Central memory CD8-positive, alpha-beta T cell (primary cell): Measurements from ENCODE around the gene PROK2.

Source experiments
- ATAC-seq: fragments of 150-1000 bp; cut with Tn5 transposase; replicated peaks from 2 replicates; pipeline ENCODE4 v1.10.0; 2022; ENCODE audit warnings: mild to moderate bottlenecking, moderate FRiP score, moderate number of reproducible peaks; ENCODE audit not compliant: poor library complexity, severe bottlenecking; ENCODE audit errors: extremely low read depth
- DNase-seq, 2 donors: peaks; one replicate each; pipeline ENCODE4 v3.0.0; 2021; ENCODE audit warnings: low spot score in 2 of 2
- H3K27ac Mint-ChIP-seq: one replicate; pipeline ENCODE4 v1.8.0; 2022; ENCODE audit warnings: low read depth, mild to moderate bottlenecking, moderate library complexity, mixed read lengths
- H3K27me3 Mint-ChIP-seq: one replicate; pipeline ENCODE4 v1.8.0; 2022; ENCODE audit warnings: mixed read lengths
- H3K36me3 Mint-ChIP-seq: one replicate; pipeline ENCODE4 v1.8.0; 2022; ENCODE audit warnings: mild to moderate bottlenecking, moderate library complexity, mixed read lengths; ENCODE audit not compliant: insufficient read depth
- H3K4me1 Mint-ChIP-seq: one replicate; pipeline ENCODE4 v1.8.0; 2022; ENCODE audit warnings: mixed read lengths
- H3K4me3 Mint-ChIP-seq: one replicate; pipeline ENCODE4 v1.8.0; 2022; ENCODE audit warnings: mild to moderate bottlenecking, moderate library complexity, mixed read lengths
- H3K9me3 Mint-ChIP-seq: one replicate; pipeline ENCODE4 v1.8.0; 2022; ENCODE audit warnings: mixed read lengths

PROK2 gene, protein sequence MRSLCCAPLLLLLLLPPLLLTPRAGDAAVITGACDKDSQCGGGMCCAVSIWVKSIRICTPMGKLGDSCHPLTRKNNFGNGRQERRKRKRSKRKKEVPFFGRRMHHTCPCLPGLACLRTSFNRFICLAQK

DNA sequence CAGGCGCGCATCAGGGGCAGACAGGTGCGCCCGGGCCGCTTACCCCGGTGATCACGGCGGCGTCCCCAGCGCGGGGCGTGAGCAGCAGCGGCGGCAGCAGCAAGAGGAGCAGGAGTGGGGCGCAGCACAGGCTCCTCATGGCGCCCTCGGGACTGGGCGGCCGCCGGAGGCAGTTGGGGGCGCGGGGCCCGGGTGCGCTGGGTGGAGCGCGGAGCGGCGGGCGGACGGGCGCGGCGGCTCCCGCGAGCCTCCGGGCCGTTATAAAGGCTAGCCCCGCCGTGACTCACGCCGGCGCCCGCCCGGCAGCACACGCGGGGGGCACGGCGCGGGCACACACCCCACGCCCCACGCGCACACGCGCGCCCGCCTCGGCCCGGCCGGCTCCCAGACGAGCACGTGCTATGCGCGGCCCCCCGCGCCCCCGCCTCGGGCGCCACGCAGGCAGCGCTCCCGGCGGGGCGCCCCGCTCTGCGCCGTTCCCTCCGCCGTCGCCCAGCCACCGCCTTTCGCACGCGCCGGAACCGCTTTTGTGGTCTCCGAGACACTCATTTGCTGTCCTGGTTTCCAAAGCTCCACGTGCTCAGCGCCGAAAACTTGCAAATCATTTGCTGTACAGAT, at the start of gene PROK2:
Gene PROK2, minus strand, starts transcription at position 235 of the 618 bp plus-strand sequence. Its CDS starts 96 bp downstream, at position 139.
- Mint-ChIP-seq H3K27me3 (peaks cover 77% of the 10 kb centered on the region), H3K27ac (no peak within 1 kb of the TSS)
- DNase-seq: no peak

DNA sequence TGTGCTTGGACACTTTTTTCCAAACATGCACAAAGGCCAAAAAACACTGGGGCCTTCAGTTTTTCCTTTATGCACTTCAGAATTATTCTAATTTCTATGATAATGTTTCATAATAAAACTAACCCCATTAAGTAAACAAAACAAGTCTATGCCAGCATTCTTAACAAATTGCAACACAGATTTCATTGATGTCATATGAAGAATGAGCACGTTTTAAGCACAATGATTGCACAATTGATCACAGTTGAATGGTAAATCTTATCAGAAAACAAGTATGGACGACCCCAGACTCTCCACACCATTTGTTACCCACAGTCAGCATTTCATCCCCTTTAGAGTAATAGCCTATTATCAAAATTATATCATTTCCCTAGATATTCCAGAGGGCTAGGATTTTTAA, 46.7 kb upstream of the PROK2 start:
- H3K4me3 Mint-ChIP-seq: no peak overlapping the region
- no peaks in the 10 kb centered on the region for H3K4me1 Mint-ChIP-seq
- no peaks in the 10 kb centered on the region for H3K27me3 Mint-ChIP-seq
- no peaks in the 10 kb centered on the region for H3K36me3 Mint-ChIP-seq
- no peaks in the 10 kb centered on the region for H3K9me3 Mint-ChIP-seq
- DNase-seq: no peak
- no peak for ATAC-seq
- no peak overlapping the region for H3K27ac Mint-ChIP-seq

More for the DNA sequence above, at the start of gene PROK2:
- no peaks in the 10 kb centered on the region for H3K9me3 Mint-ChIP-seq
- no peaks in the 10 kb centered on the region for H3K36me3 Mint-ChIP-seq
- ATAC-seq: peak; percentile 64
- H3K4me1 Mint-ChIP-seq: peaks cover 18% of the 10 kb centered on the region
- peak within 1 kb of the TSS; percentile 65 for H3K4me3 Mint-ChIP-seq

DNA sequence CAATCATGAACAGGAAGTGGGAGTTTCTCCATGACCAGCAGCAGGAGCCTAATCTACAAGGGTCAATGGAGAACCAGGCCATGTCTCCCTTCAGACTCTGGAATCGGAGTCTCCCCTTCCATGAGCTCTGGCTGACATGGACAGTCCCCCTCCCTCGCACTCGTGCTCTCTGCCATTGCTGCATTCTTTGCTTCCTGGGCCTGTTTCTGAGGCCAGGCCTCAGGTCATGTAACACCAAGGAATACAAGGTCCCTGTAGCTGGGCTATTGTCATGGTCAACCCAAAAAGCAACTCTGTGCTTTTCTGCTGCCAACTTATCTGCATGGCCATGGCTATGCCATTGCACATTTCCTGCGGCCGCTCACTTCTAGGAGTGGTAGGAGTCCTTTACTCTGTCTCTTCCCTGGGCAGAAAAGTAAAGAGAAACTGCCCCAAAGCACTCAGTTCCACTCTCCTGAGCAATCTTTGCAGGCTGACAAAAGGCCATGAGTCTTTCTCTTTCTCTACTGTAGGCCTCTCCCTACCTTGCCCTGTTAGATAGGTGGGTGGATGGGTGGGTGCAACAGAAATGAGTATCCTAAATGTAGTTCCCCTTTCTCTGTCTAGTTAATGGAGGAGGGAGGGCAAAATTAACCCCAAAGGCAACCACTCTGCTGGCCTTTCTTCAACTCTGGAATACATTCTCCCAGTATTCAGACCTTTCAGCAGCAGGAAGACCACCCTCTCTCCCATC, 40.8 kb upstream of the PROK2 start:
- DNase-seq: no peak
- ATAC-seq: no peak
- Mint-ChIP-seq H3K36me3 (no peaks in the 10 kb centered on the region), H3K4me3 (no peak overlapping the region), H3K9me3 (no peaks in the 10 kb centered on the region), H3K27me3 (peaks cover 6% of the 10 kb centered on the region), H3K4me1 (no peaks in the 10 kb centered on the region), H3K27ac (no peak overlapping the region)

DNA sequence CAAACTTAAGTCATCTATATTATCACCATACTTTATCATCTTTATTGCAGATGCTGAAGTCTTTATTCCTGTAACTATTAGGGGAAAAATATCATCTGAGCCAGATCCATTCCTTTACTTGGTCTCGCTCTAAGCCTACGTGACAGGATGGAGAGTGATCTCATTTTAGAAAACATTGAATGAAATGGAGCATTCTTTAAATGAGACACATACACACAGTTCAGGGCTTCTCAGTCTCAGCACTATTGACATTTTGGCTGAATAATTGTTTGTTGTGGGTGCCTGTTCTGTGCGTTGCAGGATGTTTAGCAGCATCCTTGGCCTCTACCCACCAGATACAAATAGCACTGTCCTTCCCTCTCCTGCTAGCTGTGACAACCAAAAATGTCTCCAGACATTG, 36.2 kb upstream of the PROK2 start:
- Mint-ChIP-seq H3K4me3 (no peak overlapping the region), H3K9me3 (no peaks in the 10 kb centered on the region), H3K27ac (no peak overlapping the region), H3K27me3 (peaks cover 6% of the 10 kb centered on the region), H3K36me3 (no peaks in the 10 kb centered on the region), H3K4me1 (no peaks in the 10 kb centered on the region)
- no peak for DNase-seq
- no peak for ATAC-seq

DNA sequence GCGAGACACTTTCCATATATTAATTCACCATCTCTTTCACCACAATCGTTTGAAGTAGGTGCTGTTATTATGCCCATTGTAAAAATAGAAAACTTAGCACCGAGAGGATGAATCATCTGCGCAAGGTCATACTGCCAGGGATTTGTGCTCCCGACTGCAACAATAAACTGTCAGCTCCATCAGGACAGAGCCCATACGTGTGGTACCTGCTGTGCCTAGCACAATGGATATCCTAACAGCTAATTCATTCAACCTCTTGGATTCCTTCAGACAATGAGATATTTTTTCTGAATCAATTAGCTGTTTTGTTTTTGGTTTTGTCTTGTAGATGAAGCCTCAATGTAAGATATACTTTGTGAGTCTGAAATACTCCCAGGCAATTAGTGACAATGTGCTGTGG, 32.3 kb upstream of the PROK2 start:
- no peaks in the 10 kb centered on the region for H3K4me1 Mint-ChIP-seq
- no peaks in the 10 kb centered on the region for H3K27me3 Mint-ChIP-seq
- DNase-seq (no peak), ATAC-seq (no peak)
- H3K36me3 Mint-ChIP-seq: no peaks in the 10 kb centered on the region
- H3K4me3 Mint-ChIP-seq: no peak overlapping the region
- no peaks in the 10 kb centered on the region for H3K9me3 Mint-ChIP-seq
- no peak overlapping the region for H3K27ac Mint-ChIP-seq

DNA sequence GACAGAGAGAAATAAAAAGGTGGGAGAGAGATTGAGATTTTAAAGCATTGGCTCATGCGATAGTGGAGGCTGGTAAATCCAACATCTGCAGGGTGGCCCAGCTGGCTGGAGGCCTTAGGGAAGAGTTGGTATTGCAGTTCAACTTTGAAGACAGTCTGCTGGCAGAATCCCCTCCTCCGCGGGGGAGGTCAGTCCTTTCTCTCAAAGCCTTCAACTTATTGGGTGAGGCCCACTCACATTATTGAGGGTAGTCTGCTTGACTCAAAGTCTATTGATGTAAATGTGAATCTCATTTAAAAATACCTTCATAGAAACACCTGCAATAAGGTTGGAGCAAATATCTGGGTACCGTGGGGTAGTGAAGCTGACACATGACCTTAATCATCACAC, 31.8 kb upstream of the PROK2 start:
- no peaks in the 10 kb centered on the region for H3K4me1 Mint-ChIP-seq
- DNase-seq (no peak), ATAC-seq (no peak)
- no peak overlapping the region for H3K27ac Mint-ChIP-seq
- H3K27me3 Mint-ChIP-seq: no peaks in the 10 kb centered on the region
- H3K4me3 Mint-ChIP-seq: no peak overlapping the region
- no peaks in the 10 kb centered on the region for H3K9me3 Mint-ChIP-seq
- H3K36me3 Mint-ChIP-seq: no peaks in the 10 kb centered on the region

DNA sequence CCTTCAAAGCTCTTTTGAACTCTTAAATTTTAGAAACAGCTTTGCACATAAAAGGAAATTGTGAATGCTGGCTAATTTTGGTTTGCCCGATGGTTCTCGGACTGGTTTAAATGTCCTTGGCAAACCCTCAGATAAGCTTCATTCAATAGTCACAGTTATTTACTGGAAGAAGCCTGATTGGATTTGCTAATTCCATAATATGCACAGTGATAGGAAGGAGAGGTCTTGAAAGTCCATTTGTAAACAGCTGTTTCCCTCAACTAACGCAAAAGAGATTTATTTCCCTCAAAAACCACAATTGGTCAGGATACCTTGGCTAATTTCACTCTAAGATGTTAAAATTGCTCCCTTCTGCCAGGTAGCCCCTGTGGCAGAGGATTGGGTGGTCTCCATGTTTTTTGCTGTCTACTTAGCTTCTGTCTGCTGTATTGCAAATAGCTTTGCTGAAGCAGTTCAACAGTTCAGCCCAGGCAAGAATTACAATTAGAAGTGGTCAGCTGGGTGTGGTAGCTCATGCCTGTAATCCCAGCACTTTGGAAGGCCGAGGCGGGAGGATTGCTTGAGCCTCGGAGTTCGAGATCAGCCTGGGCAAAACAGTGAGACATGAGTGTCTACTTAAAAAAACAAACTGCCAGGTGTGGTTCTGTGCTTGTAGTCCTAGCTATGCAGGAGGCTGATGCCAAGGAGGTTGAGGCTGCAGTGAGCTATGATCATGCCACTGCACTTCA, 30.6 kb upstream of the PROK2 start:
- ATAC-seq (no peak), DNase-seq (no peak)
- Mint-ChIP-seq H3K4me1 (no peaks in the 10 kb centered on the region), H3K36me3 (no peaks in the 10 kb centered on the region), H3K4me3 (no peak overlapping the region), H3K9me3 (no peaks in the 10 kb centered on the region), H3K27ac (no peak overlapping the region), H3K27me3 (no peaks in the 10 kb centered on the region)

DNA sequence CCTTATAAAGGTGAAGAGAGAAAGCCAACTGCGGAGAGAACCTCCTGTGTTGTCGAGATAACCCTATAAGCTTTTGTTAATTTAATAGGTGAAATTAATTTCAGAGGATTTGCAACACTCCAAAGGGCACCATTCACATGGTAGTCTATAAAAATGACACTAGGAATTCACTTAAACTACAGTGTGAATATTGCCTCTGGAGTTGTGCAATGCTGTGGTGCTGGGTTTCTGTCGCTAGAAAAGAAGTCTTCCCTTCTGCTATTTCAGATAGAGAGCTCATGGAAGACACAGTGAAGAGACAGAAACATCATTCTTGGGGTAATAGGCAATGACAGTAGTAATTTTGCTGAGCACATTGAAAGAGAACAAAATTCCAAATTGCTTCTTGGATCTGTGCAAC, 28.8 kb upstream of the PROK2 start:
- H3K27ac Mint-ChIP-seq: no peak overlapping the region
- no peak overlapping the region for H3K4me3 Mint-ChIP-seq
- no peaks in the 10 kb centered on the region for H3K9me3 Mint-ChIP-seq
- no peaks in the 10 kb centered on the region for H3K4me1 Mint-ChIP-seq
- no peaks in the 10 kb centered on the region for H3K36me3 Mint-ChIP-seq
- no peak for ATAC-seq
- DNase-seq: no peak
- H3K27me3 Mint-ChIP-seq: no peaks in the 10 kb centered on the region

DNA sequence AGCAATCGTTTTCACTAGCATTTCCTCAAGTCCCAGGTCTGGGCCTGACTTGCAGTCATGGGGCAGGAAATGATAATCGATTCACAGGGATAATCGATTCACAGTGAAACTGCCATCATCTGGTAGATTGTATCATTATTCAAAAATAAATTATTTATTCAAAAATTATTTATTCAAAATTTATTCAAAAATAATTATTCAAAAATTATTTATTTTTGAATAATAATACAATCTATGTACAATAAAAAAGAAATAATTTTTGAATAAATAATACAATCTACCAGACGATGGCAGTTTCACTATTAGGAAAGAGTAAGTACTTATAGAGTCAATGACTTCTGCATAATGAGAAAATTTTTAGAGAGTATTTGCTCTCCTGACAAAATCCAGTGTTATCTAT, 28.1 kb upstream of the PROK2 start:
- Mint-ChIP-seq H3K27ac (no peak overlapping the region), H3K27me3 (no peaks in the 10 kb centered on the region), H3K4me3 (no peak overlapping the region), H3K9me3 (no peaks in the 10 kb centered on the region), H3K36me3 (no peaks in the 10 kb centered on the region), H3K4me1 (no peaks in the 10 kb centered on the region)
- no peak for DNase-seq
- ATAC-seq: no peak

DNA sequence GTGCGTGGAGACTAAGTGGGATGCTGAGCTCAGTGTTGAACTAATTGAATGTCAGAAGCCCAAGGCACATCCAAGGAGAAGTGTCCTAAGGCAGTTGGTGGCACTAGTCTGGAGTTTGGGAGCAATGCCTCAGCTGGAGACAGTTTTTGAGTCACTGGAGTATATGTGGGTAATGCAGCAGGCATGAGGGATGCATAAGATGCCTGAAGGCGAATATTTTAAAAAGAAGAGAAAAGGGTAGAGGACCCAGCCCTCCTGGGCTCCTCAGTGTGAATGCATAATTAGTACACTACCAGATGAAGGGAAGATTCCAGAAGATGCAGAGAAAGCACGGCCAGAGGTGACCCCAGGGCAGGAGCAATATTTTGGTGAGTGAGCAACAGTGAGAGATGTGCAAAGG, 25.1 kb upstream of the PROK2 start:
- H3K4me1 Mint-ChIP-seq: no peaks in the 10 kb centered on the region
- DNase-seq (no peak), ATAC-seq (no peak)
- H3K4me3 Mint-ChIP-seq: no peak overlapping the region
- H3K27ac Mint-ChIP-seq: no peak overlapping the region
- no peaks in the 10 kb centered on the region for H3K9me3 Mint-ChIP-seq
- H3K27me3 Mint-ChIP-seq: no peaks in the 10 kb centered on the region
- no peaks in the 10 kb centered on the region for H3K36me3 Mint-ChIP-seq

DNA sequence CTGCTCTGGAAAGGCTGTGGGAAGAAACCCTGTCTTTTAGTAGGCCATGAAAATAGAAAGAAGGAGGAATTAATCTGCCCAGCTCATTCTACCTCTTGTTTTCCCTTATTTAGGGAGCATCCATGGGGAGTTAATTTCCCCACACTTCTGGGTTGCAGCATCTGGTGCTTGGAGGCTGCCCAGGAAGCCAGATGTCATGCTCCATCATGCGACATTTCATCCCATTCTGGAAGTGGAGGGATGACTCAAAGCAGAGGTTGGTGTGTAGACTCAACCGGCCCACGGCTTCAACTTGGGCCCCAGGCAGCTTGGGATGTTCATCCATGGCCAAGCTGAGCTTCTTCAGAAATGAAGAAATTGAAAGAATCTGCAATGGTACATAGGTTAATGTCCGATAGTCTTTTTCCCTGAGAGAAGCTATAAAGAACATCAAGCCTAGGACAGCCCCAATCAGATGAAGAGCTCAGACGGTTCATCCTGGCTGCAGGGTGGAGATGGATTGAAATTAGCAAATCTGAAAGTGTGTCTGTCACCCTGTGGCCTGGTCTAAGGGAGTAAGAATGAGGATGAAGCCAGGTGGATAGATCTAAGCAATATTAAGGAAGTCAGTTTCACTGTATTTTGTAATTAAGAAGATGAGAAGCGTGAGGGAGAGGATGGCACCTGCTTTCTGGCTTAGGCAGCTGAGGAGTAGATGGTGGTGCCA, 24.5 kb upstream of the PROK2 start:
- H3K27ac Mint-ChIP-seq: no peak overlapping the region

DNA sequence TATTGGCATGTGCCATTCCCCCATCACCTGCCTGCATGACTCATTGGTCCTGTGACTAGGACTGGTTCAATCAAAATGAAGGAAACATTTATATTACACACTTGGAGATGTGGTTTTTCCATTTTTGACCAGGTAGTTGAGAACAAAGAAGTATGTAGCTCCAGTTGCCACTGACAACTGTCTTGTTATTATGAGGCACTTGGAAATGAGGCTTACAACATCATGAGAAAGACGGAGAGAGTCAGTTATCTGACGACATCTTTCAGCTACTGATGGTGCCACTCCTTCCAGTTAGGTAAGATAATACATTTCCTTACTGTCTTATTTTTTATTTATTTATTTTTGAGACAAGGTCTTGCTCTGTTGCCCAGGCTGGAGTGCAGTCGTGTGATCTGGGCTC, 21.8 kb upstream of the PROK2 start:
- Mint-ChIP-seq H3K36me3 (no peaks in the 10 kb centered on the region), H3K27me3 (peaks cover 11% of the 10 kb centered on the region), H3K4me1 (no peaks in the 10 kb centered on the region), H3K27ac (no peak overlapping the region), H3K4me3 (no peak overlapping the region), H3K9me3 (no peaks in the 10 kb centered on the region)
- ATAC-seq (no peak), DNase-seq (no peak)

More for the DNA sequence above, 24.5 kb upstream of the PROK2 start:
- Mint-ChIP-seq H3K36me3 (no peaks in the 10 kb centered on the region), H3K27me3 (no peaks in the 10 kb centered on the region), H3K4me1 (no peaks in the 10 kb centered on the region), H3K4me3 (no peak overlapping the region), H3K9me3 (no peaks in the 10 kb centered on the region)
- DNase-seq (no peak), ATAC-seq (no peak)
